DLD1 (cell line): Measurements from ENCODE around the gene WDR62.
"Not testable (repeated sequence)": the region's sequence is repeated elsewhere in the genome, so short reads cannot be mapped to it uniquely, and the experiment has no call there.

Experiments used
- in situ Hi-C: cut with HindIII; loops from 2 replicates; pipeline ENCODE4 v1.10.0; 2017; ENCODE audit warnings: low sequenced_read_pairs

Gene WDR62

DNA sequence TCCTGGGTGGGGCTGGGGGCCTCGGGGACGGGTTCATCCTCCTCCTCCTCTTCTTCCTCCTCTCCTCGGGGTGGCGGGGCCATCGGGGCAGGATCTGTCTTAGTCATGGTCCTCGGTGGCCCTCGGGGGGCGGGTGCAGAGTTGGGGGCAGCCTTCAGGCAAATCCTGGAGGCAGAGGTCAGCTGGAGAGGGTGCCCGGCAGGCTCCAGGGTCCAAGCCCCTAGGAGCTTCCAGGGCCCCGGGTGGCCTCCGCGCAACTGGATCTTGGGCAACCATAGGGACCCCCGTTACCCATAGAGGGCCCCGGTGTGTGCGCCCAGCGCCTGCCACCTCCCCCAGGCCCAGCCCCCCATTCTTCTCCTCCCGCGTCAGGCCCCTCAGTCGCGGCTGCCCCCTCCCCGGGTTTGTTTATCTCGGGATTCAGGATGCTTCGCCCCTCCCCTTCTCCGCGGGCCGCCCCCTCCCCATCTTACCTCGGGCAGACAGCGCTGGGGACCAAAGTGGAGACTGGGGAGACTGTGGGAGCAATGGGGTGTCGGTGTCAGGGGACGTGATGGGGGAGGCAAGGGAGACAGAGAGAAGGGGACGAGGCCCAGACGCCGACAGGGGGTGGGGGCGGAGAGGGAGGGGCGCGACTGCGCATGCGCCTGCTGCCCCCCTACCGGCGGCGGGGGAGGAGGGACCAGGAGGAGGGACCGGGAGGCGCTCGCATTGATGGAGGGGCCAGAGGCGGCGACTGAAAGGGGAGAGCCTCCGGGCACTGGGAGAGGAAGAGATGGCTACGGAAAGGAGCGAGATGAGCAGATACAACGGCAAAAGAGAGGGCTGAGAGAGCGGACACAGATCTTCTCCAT lies 22.2 kb upstream of the WDR62 start, which contains the start of gene CLIP3:
TSS of gene CLIP3 (minus strand) at position 623 of the 854 bp plus-strand sequence. CDS start at position 107, 516 bp downstream.
- in situ Hi-C loops = no loop called here

DNA sequence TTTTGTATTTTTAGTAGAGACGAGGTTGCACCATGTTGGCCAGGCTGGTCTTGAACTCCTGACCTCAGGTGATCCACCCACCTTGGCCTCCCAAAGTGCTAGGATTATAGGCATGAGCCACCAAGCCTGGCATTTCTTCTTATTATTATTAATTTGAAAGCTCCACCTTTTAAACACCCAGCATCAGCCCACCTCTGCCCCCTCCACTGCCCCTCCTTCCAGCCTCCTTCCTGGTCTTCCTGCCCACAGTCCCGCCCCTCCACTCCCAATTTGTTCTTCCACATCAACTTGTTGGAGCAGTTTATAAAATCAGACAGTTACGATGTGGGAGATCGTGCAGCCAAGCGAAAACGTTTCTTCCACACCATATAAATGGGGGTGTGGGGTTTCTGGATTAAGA lies 14.2 kb upstream of the WDR62 start:
- in situ Hi-C loops = no loop called here

DNA sequence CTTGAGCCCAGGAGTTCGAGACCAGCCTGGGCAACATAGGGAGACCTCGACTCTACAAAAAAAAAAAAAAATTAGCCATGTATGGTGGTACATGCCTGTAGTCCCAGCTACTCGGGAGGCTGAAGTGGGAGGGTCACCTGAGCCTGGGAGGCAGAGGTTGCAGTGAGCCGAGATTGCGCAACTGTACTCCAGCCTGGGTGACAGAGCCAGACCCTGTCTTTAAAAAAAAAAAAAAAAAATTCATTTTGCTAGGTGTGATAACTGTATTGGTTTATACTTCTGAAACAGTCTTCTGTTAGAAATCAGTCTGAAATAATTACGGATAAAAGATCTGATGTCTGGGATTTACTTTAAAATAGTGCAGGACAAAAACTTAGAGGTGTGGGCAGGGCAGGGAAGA lies 13.6 kb upstream of the WDR62 start:
- in situ Hi-C loops = not testable (repeated sequence)

DNA sequence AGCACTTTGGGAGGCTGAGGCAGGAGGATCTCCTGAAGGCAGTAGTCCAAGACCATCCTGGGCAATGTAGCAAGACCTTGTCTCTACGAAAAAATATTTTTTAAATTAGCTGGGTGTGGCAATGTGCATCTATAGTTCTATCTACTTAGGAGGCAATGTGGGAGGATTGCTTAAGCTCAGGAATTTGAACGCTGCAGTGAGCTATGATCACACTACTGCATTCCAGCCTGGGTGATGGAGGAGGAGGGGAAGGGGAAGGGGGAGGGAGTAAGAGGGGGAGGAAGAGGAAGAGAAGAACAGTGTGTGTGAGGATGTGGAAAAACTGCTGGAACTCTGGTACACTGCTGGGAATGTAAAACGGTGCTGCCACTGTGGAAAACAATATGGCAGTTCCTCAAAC lies 12.9 kb upstream of the WDR62 start:
- in situ Hi-C loops = no loop called here

DNA sequence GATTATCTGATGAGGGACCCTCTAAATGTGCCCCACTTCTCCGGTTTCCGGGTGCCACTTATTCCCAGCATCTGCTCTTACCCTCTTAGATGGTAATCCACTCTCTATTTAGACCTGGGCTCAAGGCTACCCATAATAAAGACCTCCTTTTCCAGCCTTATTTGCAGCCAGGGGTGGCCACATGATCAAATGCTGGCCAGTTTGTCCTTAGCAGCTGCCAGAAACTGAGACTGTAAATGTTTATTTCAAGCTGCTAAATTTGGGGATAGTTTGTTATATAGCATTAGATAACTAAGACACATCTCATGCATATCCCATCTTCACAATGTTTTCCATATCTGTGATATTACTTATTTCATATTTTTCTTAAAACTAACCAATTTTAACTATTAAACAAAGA lies 10.7 kb upstream of the WDR62 start:
- in situ Hi-C loops = no loop called here

DNA sequence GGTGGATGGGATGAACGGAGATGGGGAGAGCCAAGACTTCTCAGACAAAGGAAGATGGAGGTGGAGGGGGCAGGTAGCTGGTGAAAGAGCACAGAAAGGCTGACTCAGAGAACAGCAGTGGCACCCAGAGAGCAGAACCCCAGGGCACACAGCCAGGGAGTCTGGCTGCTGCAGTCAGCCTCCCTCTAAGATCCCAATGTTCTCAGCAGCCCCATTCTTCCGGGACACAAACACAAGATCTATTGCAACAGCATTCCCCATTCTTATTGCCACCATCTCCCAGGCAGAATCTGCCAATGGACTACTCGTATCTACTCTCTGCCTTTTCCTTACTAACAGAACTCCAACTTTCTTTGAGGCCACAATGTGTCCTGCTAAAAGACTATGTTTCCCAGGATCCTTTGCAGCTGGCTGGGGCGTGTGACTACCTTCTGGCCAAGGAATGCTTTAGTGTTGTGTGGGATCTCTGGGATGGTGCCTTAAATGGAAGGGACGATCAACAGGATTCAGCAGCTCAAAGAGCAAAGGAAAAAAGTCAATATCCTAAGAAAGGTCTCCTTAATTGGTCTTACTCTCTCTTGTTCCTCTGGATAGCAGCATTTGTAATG lies 8.2 kb upstream of the WDR62 start:
- in situ Hi-C loops = no loop called here

DNA sequence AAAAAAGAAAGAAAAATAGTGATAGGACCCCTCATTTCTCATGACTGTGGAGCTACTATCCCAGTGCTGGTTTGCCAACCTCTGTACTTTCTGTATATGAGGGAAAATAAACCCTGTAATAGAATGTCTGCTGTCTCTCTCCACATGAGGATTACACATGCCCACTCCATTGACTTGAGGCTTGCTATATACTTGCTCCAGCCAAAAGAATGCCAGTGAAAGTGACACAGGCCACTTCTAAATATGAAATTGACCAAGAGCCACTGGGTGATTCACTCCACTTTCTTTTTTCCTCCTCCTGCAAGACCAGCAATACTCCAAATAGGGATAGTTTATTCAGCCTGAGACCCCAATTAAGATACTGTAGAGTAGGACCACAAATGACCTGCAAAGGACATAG lies 6.9 kb upstream of the WDR62 start:
- in situ Hi-C loops = no loop called here

DNA sequence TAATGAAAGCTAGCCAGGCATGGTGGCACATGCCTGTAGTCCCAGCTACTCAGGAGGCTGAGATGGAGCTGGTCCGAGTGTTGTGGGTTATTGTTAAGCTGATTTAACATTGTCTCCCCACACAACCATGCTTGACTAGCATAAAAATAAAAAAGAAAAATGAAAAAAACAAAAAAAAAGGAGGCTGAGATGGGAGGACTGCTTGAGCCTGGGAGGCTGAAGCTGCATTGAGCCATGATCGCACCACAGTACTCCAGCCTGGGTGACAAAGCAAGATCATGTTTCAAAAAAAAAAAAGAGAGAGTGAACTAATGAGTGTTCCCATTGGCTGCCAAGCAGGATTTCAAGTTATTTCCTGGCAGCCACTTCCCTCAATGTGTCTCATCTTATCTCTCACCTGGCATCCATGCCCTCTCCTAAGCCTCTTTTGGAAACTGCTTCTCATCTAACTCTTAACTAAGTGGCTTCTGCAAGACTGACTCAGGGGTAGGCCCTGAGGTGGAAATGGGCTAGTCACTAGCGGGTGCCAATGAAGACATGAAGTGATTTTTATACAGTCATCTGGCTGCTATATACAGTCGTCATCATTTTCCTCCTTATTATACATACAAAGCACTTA lies 5.5 kb upstream of the WDR62 start:
- in situ Hi-C loops = no loop called here

DNA sequence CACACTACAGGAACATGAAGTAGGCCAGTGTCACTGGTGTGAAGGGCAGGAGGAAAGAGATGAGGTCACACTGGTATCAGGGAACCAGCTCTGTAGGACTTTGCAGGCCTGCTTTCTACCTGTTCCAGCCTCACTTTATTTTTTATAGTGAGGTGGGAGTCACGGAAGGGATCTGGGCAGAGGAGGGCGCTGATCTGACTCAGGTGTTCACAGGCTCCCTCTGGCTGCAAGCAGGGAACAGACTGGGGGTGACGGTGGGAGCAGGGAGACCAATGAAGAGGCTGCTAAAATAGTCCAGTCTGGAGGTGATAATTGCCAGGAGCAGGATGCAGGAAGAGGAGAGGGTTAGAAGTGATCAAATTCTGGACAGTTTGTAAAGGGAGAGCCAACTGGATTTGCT lies 3.5 kb upstream of the WDR62 start:
- in situ Hi-C loops = no loop called here

DNA sequence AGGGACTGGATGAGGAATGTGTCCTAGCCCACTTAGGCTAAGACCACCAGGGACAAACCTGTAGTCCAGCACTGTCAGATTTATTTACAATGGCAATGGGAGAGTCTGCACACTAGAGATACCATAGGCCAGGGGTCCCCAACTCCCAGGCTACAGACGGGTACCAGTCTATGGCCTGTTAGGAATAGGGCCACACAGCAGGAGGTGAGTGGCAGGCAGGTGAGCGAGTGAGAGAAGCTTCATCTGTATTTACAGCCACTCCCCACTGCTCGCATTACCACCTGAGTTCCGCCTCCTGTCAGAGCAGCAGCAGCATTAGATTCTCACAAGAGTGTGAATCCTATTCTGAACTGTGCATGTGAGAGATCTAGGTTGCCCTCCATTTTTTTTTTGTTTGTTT lies 3.1 kb upstream of the WDR62 start:
- in situ Hi-C loops = no loop called here

DNA sequence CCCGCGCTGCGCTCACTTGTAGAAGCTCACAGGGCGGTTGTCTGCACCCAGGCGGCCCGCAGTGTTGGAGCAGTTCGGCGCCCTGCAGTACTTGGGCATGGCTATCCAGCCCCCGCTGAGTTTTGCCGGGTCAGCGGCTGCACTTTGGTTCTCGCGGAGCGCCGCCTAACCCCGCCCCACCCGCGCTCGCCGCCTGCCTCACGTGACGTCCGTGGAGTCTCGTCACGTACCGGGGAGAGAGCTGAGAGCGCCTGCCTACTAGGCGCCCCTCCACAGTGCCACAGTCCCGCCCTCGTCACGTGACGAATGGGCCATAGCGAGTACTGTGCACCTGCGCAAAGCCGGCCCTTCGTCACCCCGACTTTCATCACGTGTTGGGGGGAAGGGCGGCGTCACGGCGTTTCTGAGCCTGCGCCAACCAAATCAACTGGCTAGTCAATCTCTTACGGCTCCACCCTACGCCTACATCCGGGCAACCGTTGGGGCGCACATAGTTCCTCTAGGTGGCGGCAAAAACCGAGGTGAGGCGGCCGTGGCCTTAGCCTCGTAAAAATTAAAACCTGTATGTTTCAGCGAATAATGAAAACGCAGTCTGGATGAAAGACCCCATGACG lies 471 bp upstream of the WDR62 start, which contains the start of gene THAP8:
TSS of gene THAP8 (minus strand) at position 167 of the 614 bp plus-strand sequence. CDS start at position 99, 68 bp downstream.
- in situ Hi-C loops = no loop called here

DNA sequence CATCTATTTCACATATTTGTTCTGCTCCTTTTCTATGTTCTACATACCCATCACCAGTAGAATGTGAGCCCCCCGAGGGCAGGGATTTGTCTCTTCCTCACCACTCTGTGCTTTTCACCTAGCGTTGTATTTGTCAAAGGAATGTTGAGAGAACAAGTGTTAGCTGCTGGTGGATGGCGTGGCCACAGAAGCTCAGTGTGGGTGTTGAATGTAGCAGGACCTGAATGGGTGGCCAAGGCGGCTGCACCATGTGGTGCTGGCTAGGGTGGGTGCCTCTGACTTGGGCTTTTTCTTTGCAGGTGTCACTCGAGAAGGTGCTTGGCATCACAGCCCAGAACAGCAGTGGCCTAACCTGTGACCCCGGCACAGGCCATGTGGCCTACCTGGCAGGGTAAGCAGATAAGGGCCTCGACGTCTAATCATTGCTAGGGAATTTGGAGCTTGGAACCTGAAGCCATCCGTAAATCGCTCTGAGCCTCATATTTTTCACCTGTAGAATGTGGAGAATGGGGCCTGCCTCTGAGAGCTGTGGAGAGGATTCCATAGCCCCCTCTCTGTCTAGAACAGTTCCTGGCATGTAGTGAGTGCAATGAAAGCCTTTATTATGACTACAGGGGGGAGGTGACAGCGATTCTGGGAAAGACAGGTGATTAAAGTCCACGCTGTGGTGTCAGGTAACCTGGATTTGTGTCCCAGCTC lies 3.9 kb downstream of the WDR62 start:
- in situ Hi-C loops = no loop called here

DNA sequence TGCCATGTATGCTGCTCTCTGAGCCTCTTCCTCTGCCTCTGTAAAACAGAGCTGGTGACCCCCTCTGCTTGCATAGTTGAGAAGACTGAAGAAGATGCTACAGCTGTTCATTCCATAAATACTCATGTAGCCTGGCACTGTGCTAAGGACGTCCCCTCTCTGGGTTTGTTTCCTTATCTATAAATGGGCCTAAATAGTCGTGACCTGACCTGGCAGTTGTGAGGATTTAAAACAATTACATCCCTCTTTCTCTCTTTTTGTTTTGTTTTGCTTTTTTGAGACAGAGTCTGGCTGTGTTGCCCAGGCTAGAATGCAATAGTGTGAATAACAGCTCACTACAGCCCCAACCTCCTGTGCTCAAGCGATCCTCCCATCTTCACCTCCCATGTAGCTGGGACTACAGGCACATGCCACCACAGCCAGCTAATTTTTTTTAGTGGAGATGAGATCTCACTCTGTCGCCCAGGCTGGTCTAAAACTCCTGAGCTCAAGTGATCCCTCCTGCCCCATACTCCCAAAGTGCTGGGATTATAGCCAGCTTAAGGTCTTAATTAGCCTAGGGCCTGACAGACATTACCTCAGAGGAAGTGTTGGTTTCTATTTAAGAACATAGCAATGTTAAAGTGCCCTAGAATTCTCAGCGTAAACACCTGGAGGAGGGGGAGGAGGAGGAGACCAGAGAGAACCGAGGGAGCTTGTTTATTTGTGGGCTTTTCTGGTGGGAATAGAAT lies 4.6 kb downstream of the WDR62 start:
- in situ Hi-C loops = no loop called here

DNA sequence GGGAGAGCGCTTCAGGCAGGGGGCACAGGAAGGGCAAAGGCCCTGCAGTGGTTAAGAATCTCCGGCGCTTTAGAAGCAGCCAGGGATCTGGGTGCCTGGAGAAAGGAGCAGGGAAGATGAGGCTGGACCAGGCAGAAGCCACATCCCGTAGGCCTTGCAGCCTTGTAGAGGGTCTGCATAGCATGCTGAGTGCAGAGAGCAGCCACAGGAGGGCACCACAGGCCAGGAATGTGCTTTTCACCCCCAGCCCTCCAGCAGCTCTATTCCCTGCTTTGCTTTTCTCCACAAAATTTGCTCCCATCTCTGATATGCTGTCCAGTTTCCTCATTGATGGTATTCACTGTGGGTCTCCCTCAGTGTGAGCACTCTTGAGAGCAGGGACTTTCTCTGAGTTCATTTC lies 5.7 kb downstream of the WDR62 start:
- in situ Hi-C loops = no loop called here

DNA sequence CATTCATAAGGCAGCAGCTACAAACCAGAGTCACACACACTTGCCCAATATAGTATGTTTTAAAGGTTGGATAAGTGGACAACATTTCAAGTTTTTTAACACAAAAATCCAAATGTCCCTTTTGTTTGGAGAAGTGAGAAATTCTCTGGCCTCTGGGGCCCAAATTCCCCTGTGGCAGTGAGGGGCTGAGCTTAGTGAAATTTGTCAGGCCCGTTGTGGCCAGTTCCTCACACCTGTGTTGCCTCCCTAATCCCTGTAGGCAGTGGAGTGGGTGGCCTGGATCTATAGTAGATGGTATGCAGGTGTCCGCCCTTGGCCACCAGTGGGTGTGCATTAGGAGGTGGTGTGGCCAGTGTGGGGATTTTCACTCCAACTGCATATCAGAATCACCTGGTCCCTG lies 6.7 kb downstream of the WDR62 start:
- in situ Hi-C loops = no loop called here

DNA sequence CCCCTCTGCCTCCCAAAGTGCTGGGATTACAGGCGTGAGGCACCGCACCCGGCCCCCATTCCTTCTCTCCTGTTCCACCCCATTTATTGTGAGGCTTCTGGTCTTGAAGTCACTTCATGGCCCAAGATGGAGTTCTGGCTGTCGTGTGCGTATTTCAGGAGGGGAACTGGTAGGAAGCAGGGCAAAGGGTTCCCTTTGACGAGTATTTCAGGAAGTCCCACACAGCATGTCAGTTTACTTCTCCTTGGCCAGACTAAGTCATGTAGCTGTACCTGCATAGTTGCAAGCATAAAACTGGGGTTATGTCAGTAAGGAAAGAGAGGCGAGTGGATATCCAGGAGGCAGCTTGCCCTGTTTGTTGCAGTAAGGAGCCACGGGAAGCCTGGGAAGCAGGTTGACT lies 10.1 kb downstream of the WDR62 start:
- in situ Hi-C loops = no loop called here

DNA sequence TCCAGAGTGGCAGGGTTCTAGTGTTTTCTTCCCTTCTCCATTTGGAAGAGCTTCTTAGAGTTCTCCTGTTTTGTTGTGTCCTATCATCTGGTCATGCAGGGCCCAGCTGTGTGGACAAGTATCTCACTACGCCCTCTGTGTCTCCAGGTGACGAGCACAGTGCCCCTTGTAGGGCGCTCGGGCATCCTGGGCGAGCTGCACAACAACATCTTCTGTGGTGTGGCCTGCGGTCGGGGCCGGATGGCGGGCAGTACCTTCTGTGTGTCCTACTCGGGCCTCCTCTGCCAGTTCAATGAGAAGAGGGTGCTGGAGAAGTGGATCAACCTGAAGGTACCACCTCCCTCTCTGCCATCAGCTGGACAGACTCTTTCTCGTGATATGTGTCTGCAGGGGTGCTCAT lies 13.0 kb downstream of the WDR62 start:
- in situ Hi-C loops = no loop called here

DNA sequence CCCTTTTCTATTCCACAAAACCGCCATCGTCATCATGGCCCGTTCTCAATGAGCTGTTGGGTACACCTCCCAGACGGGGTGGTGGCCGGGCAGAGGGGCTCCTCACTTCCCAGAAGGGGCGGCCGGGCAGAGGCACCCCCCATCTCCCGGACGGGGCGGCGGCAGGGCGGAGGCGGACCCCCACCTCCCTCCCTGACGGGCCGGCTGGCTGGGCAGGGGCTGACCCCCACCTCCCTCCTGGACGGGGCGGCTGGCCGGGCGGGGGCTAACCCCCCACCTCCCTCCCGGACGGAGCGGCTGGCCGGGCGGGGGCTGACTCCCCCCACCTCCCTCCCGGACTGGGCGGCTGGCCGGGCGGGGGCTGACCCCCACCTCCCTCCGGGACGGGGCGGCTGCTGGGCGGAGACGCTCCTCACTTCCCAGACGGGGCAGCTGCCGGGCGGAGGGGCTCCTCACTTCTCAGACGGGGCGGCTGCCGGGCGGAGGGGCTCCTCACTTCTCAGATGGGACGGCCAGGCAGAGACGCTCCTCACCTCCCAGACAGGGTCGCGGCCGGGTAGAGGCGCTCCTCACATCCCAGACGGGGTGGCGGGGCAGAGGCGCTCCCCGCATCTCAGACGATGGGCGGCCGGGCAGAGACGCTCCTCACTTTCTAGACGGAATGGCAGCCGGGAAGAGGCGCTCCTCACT lies 14.3 kb downstream of the WDR62 start:
- in situ Hi-C loops = not testable (repeated sequence)

DNA sequence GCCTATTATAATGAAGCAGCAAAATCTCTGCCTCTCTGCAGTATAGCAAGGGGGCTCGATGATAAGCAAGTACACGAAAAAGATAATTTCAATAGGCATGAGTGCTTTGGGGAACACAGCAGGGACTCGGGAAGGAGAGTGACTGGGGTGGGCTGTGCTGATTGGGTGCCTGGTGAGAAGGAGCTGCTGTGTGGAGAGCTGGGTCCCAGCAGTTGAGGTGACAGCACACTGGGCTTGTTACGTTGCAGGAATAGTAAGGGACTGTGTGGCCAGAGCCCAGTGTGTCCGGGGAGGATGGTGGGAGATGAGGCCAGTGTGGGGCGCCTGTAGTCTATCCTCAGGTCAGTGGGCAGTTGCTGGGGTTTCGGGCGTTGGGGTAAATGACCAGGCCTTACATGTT lies 17.4 kb downstream of the WDR62 start:
- in situ Hi-C loops = no loop called here
